Skeletal muscle satellite cell (primary cell): ENCODE results near the gene MTO1.

Experiments
- H3K27me3 ChIP-seq: 2 replicates; pipeline ENCODE4 v1.7.0; 2013; ENCODE audit warnings: low read length; ENCODE audit not compliant: control insufficient read depth, insufficient read depth
- H3K36me3 ChIP-seq: 2 replicates; pipeline ENCODE4 v1.7.0; 2013; ENCODE audit warnings: mild to moderate bottlenecking, control low read depth, low read length; ENCODE audit not compliant: insufficient read depth
- H3K4me1 ChIP-seq: 2 replicates; pipeline ENCODE4 v1.7.0; 2013; ENCODE audit warnings: low read length; ENCODE audit not compliant: control insufficient read depth, insufficient read depth
- H3K4me2 ChIP-seq: 2 replicates; pipeline ENCODE4 v1.7.0; 2013; ENCODE audit warnings: mild to moderate bottlenecking, low read length
- H3K4me3 ChIP-seq: 2 replicates; pipeline ENCODE4 v1.7.0; 2013; ENCODE audit warnings: low read length
- H3K9ac ChIP-seq: 2 replicates; pipeline ENCODE4 v1.7.0; 2013; ENCODE audit warnings: mild to moderate bottlenecking, low read depth, low read length, moderate library complexity
- H3K9me3 ChIP-seq: replicated peaks from 2 replicates; pipeline ENCODE4 v1.7.0; 2013; ENCODE audit warnings: mild to moderate bottlenecking, control low read depth, low read length

Gene MTO1

GRCh38 chr6:73519926-73520687 is 58.6 kb downstream of the MTO1 start:
- H3K36me3 ChIP-seq = peaks cover 53% of the 10 kb centered on the region
- H3K4me1 ChIP-seq = peaks cover 37% of the 10 kb centered on the region
- H3K9ac ChIP-seq = peak overlapping the region; percentile 99
- H3K27me3 ChIP-seq = no peaks in the 10 kb centered on the region
- H3K4me3 ChIP-seq = peak overlapping the region; percentile 92
- H3K9me3 ChIP-seq = no peaks in the 10 kb centered on the region
- peak overlapping the region; percentile 88 for H3K4me2 ChIP-seq

GRCh38 chr6:73520688-73521350 is 59.3 kb downstream of the MTO1 start, which contains the start of gene EEF1A1:
Gene EEF1A1 (minus strand): TSS chr6:73521032. CDS start chr6:73520026, 1,006 bp downstream.
- H3K9me3 ChIP-seq = no peaks in the 10 kb centered on the region
- peaks cover 44% of the 10 kb centered on the region for H3K4me1 ChIP-seq
- H3K36me3 ChIP-seq = peaks cover 46% of the 10 kb centered on the region
- H3K4me3 ChIP-seq = peak within 1 kb of the TSS; percentile 92
- H3K9ac ChIP-seq = peak within 1 kb of the TSS; percentile 99
- H3K27me3 ChIP-seq = no peaks in the 10 kb centered on the region
- peak within 1 kb of the TSS; percentile 91 for H3K4me2 ChIP-seq

GRCh38 chr6:73521351-73521985 is 59.9 kb downstream of the MTO1 start:
- peaks cover 48% of the 10 kb centered on the region for H3K4me1 ChIP-seq
- peaks cover 40% of the 10 kb centered on the region for H3K36me3 ChIP-seq
- H3K4me3 ChIP-seq = peak overlapping the region; percentile 92
- no peaks in the 10 kb centered on the region for H3K9me3 ChIP-seq
- peak overlapping the region; percentile 91 for H3K4me2 ChIP-seq
- H3K9ac ChIP-seq = peak overlapping the region; percentile 97
- no peaks in the 10 kb centered on the region for H3K27me3 ChIP-seq

GRCh38 chr6:73523434-73524123 is 62.0 kb downstream of the MTO1 start:
- Histone ChIP-seq H3K4me2 (peak overlapping the region; percentile 90), H3K4me1 (peaks cover 43% of the 10 kb centered on the region), H3K9ac (peak overlapping the region; percentile 90), H3K27me3 (no peaks in the 10 kb centered on the region), H3K9me3 (no peaks in the 10 kb centered on the region), H3K36me3 (peaks cover 21% of the 10 kb centered on the region), H3K4me3 (peak overlapping the region; percentile 75)

- Histone ChIP-seq H3K27me3 (peaks cover 3% of the 10 kb centered on the region), H3K36me3 (peaks cover under 1% of the 10 kb centered on the region), H3K4me3 (peak overlapping the region; percentile 41), H3K9ac (peak overlapping the region; percentile 46), H3K4me1 (peaks cover 43% of the 10 kb centered on the region), H3K4me2 (peak overlapping the region; percentile 55), H3K9me3 (no peaks in the 10 kb centered on the region)
Observed at GRCh38 chr6:73525546-73526330, 64.2 kb downstream of the MTO1 start.

- Histone ChIP-seq H3K9ac (no peak overlapping the region), H3K9me3 (no peaks in the 10 kb centered on the region), H3K36me3 (no peaks in the 10 kb centered on the region), H3K27me3 (peaks cover 3% of the 10 kb centered on the region), H3K4me2 (no peak overlapping the region), H3K4me1 (peaks cover 22% of the 10 kb centered on the region), H3K4me3 (no peak overlapping the region)
Observed at GRCh38 chr6:73528897-73529296, 67.4 kb downstream of the MTO1 start.

- H3K9me3 ChIP-seq = no peaks in the 10 kb centered on the region
- no peaks in the 10 kb centered on the region for H3K4me1 ChIP-seq
- no peaks in the 10 kb centered on the region for H3K36me3 ChIP-seq
- no peak overlapping the region for H3K4me2 ChIP-seq
- H3K9ac ChIP-seq = no peak overlapping the region
- no peak overlapping the region for H3K4me3 ChIP-seq
- H3K27me3 ChIP-seq = peaks cover 3% of the 10 kb centered on the region
Observed at GRCh38 chr6:73532293-73532692, 70.8 kb downstream of the MTO1 start.

GRCh38 chr6:73534628-73535027 is 73.1 kb downstream of the MTO1 start:
- H3K27me3 ChIP-seq = peaks cover 3% of the 10 kb centered on the region
- H3K4me3 ChIP-seq = no peak overlapping the region
- H3K9me3 ChIP-seq = no peaks in the 10 kb centered on the region
- no peak overlapping the region for H3K9ac ChIP-seq
- H3K4me1 ChIP-seq = no peaks in the 10 kb centered on the region
- no peaks in the 10 kb centered on the region for H3K36me3 ChIP-seq
- H3K4me2 ChIP-seq = no peak overlapping the region

- Histone ChIP-seq H3K4me3 (no peak overlapping the region), H3K27me3 (no peaks in the 10 kb centered on the region), H3K4me2 (no peak overlapping the region), H3K9ac (no peak overlapping the region), H3K36me3 (no peaks in the 10 kb centered on the region), H3K4me1 (no peaks in the 10 kb centered on the region), H3K9me3 (no peaks in the 10 kb centered on the region)
Observed at GRCh38 chr6:73537677-73538076, 76.1 kb downstream of the MTO1 start.

- Histone ChIP-seq H3K4me3 (no peak overlapping the region), H3K9ac (no peak overlapping the region), H3K27me3 (no peaks in the 10 kb centered on the region), H3K36me3 (no peaks in the 10 kb centered on the region), H3K4me2 (no peak overlapping the region), H3K4me1 (no peaks in the 10 kb centered on the region), H3K9me3 (no peaks in the 10 kb centered on the region)
Observed at GRCh38 chr6:73538116-73538779, 76.7 kb downstream of the MTO1 start.
